Anterior cingulate cortex (tissue), 58 donors: Measurements from ENCODE around the gene CHST8.
"Not testable (repeated sequence)": the region's sequence is repeated elsewhere in the genome, so short reads cannot be mapped to it uniquely, and the experiment has no call there.

Experiments
- DNase-seq, 58 donors: peaks; one replicate each; lab custom pipeline; 2025; lab: John Stamatoyannopoulos, UW

Gene CHST8

GRCh38 chr19:33640773-33641172 lies 19.0 kb downstream of the CHST8 start:
- no peak for DNase-seq

GRCh38 chr19:33641261-33641660 lies 19.5 kb downstream of the CHST8 start:
- no peak for DNase-seq

- no peak for DNase-seq
Observed at GRCh38 chr19:33641956-33642498, 20.3 kb downstream of the CHST8 start.

- no peak for DNase-seq
Observed at GRCh38 chr19:33644284-33644836, 22.6 kb downstream of the CHST8 start.

- no peak for DNase-seq
Observed at GRCh38 chr19:33646306-33646705, 24.6 kb downstream of the CHST8 start.

- no peak for DNase-seq
Observed at GRCh38 chr19:33647146-33647545, 25.4 kb downstream of the CHST8 start.

- DNase-seq, result no peak
Observed at GRCh38 chr19:33649627-33650305, 28.0 kb downstream of the CHST8 start.

GRCh38 chr19:33653684-33654083 lies 31.9 kb downstream of the CHST8 start:
- no peak for DNase-seq

GRCh38 chr19:33654840-33655508 lies 33.2 kb downstream of the CHST8 start:
- DNase-seq, result no peak

GRCh38 chr19:33659835-33660234 lies 38.1 kb downstream of the CHST8 start:
- DNase-seq, result no peak

- no peak for DNase-seq
Observed at GRCh38 chr19:33660410-33661124, 38.8 kb downstream of the CHST8 start.

- DNase-seq, result no peak
Observed at GRCh38 chr19:33661336-33661735, 39.6 kb downstream of the CHST8 start.

GRCh38 chr19:33662391-33663092 lies 40.8 kb downstream of the CHST8 start:
- DNase-seq, result peak in 1 of 58 donors; percentile 12

GRCh38 chr19:33663316-33663715 lies 41.6 kb downstream of the CHST8 start:
- DNase-seq, result not testable (repeated sequence)

GRCh38 chr19:33664744-33665143 lies 43.0 kb downstream of the CHST8 start:
- DNase-seq, result no peak

- no peak for DNase-seq
Observed at GRCh38 chr19:33665776-33666595, 44.2 kb downstream of the CHST8 start.

GRCh38 chr19:33667141-33667650 lies 45.4 kb downstream of the CHST8 start:
- peak in 1 of 58 donors; percentile 24 for DNase-seq

- no peak for DNase-seq
Observed at GRCh38 chr19:33667881-33668280, 46.1 kb downstream of the CHST8 start.

GRCh38 chr19:33668968-33669367 lies 47.2 kb downstream of the CHST8 start:
- DNase-seq, result no peak
